Renal cortical epithelial cell (primary cell): ENCODE results near the gene UTP11. TPM values are rescaled to one million over a fixed set of nuclear protein-coding genes. Genes with fewer than 3 reads are reported as not detected.
A peak's percentile ranks its signal among the peaks of the same experiment; 100 is the strongest.
"Not testable (repeated sequence)": the region's sequence is repeated elsewhere in the genome, so short reads cannot be mapped to it uniquely, and the experiment has no call there.

Experiments used
- DNase-seq: peaks from one replicate; pipeline ENCODE4 v3.0.0-alpha.2; 2011; ENCODE audit warnings: low read depth
- total RNA-seq: library from RNA; depleted of rRNA; stranded (reverse); fragments of >200 nt; gene quantifications from 2 replicates; pipeline ENCODE4 v1.2.3, GENCODE V29; 2014

Gene UTP11
- 34.8 and 46.7 TPM in 2 replicates for total RNA-seq

- peak; percentile 99 for DNase-seq
Measured at GRCh38 chr1:38012363-38013226, at the start of gene UTP11. TSS of gene UTP11 (plus strand) at chr1:38012734. CDS start at chr1:38012803, 69 bp downstream.

- not testable (repeated sequence) for DNase-seq
Measured at GRCh38 chr1:37964106-37964505, 48.4 kb upstream of the UTP11 start.

- no peak for DNase-seq
Measured at GRCh38 chr1:37965301-37965700, 47.2 kb upstream of the UTP11 start.

GRCh38 chr1:37973684-37974083 lies 38.9 kb upstream of the UTP11 start:
- not testable (repeated sequence) for DNase-seq

- DNase-seq = no peak
Measured at GRCh38 chr1:37974567-37974966, 38.0 kb upstream of the UTP11 start.

GRCh38 chr1:37975083-37975482 lies 37.5 kb upstream of the UTP11 start:
- DNase-seq = peak; percentile 54

- no peak for DNase-seq
Measured at GRCh38 chr1:37978541-37978940, 34.0 kb upstream of the UTP11 start.

- no peak for DNase-seq
Measured at GRCh38 chr1:37983546-37983945, 29.0 kb upstream of the UTP11 start.

GRCh38 chr1:37987679-37988078 lies 24.9 kb upstream of the UTP11 start:
- DNase-seq = no peak

GRCh38 chr1:37989361-37989930 lies 23.1 kb upstream of the UTP11 start:
- no peak for DNase-seq

- no peak for DNase-seq
Measured at GRCh38 chr1:37994886-37995566, 17.5 kb upstream of the UTP11 start.

- no peak for DNase-seq
Measured at GRCh38 chr1:37995751-37996345, 16.7 kb upstream of the UTP11 start.

- DNase-seq = no peak
Measured at GRCh38 chr1:37997256-37998088, 15.1 kb upstream of the UTP11 start.

- DNase-seq = no peak
Measured at GRCh38 chr1:37998089-37998808, 14.3 kb upstream of the UTP11 start.

GRCh38 chr1:37998913-37999429 lies 13.6 kb upstream of the UTP11 start:
- DNase-seq = no peak

GRCh38 chr1:37999430-38000232 lies 12.9 kb upstream of the UTP11 start:
- DNase-seq = peak; percentile 75

- no peak for DNase-seq
Measured at GRCh38 chr1:38000233-38000528, 12.4 kb upstream of the UTP11 start.

- peak; percentile 79 for DNase-seq
Measured at GRCh38 chr1:38000529-38001455, 11.7 kb upstream of the UTP11 start.
